SK-N-MC (cell line): ENCODE measurements around the gene USH1G.

Experiments
- EZH2 ChIP-seq: fragments of 200-600 bp; sonication (generic); IDR thresholded peaks from one replicate; pipeline ENCODE4 v1.6.1; 2017; ENCODE audit warnings: antibody characterized with exemption
- POLR2AphosphoS5 ChIP-seq: IDR thresholded peaks from 2 replicates; pipeline ENCODE4 v1.6.1; 2012; ENCODE audit warnings: mild to moderate bottlenecking, low read depth, low read length, borderline replicate concordance

- TF ChIP-seq EZH2: no peak
- no peak for TF ChIP-seq POLR2AphosphoS5
Observed at GRCh38 chr17:74918906-74919305, 4.1 kb downstream of the USH1G start.
